GM04504 (cell line): Measurements from ENCODE around the gene UGT1A1.

Experiments used
- DNase-seq: peaks from one replicate; pipeline ENCODE4 v3.0.0-alpha.2; 2012; ENCODE audit warnings: low read depth

Gene UGT1A1

DNA sequence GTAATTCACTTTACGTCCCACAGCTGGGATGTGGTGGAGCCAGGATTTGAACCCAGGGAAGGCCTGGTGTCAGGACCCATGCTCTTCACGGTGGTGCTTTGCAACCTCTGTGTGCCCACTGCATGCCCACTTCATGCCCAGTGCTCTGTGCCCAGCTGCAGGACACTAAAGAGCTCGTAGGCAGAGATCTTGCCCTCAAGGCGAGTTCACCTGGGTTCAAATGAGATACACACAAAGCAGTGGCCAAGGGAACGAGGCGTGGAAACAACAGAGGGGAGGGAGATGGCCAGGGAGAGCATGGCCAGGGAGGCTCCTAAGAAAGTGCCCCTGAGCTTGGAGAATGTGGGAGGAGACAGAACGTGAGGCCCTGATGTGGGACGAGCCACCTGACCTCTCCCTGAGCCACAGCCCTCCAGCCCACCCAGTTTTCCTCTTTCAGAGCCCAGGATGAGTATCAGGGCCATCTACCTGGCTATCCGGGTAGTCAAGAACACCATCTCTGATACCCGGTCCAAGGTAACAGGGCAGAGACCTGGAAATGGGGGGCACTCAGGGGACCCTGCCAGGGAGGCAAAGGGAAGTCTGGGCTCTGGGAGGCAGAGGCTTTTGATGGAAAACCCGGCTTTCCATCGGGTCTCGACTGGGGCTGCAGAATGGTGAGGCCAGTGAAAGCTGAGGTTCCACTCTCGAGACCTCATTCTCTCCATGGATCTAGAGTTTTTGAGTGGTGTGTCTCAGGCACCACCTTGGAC is 38.4 kb downstream of the UGT1A1 start:
- DNase-seq = no peak

DNA sequence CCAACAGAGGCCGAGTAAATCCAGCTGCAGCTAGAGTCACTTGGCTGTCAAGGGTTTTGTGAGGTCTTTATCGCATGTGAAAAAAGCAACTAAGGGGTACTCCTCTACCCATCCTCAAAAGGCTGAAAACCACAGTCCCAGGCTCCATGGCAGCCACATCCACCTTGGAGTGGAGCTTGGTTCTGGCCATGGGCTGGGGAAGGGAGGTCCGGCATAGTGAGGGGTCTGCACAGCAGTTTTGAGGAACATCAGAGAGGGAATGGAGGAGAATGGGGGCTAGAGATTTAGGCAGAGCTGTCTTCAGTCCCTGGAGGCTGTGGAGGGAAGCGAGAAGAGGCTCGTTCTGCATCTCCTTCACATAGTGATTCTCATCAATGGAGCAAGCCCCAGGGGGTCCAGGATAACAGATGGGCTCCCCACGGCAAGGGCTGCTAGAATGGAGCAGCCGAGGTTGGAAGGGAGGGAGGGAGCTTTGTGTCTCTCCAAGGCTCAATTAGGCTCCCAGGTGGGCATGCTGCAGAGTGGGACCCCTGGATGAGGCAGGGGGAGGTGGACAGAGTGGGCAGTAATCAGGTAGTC is 39.1 kb downstream of the UGT1A1 start:
- DNase-seq = no peak

- DNase-seq = no peak
Measured at GRCh38 chr2:233799716-233800115, 39.6 kb downstream of the UGT1A1 start.

DNA sequence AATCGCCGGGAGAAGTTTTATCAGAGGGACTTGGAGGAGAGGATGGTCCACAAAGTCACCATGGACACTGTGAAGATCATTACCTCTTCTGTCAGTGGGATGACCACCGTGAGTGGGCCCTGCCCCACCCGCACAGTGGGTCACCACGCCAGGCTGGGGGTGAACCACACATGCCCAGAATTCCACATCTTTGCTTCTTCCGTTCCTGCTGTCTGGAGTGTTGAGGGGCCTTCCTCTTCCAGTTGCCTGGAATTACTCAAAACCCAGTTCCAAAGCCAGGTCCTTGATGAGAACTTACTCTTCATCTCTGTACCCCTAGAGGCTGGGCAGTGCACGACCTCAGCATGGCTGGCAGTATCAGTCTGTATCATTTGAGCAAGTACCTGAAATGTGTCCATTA is 40.1 kb downstream of the UGT1A1 start:
- DNase-seq = no peak

- no peak for DNase-seq
Measured at GRCh38 chr2:233801357-233802131, 41.5 kb downstream of the UGT1A1 start.

DNA sequence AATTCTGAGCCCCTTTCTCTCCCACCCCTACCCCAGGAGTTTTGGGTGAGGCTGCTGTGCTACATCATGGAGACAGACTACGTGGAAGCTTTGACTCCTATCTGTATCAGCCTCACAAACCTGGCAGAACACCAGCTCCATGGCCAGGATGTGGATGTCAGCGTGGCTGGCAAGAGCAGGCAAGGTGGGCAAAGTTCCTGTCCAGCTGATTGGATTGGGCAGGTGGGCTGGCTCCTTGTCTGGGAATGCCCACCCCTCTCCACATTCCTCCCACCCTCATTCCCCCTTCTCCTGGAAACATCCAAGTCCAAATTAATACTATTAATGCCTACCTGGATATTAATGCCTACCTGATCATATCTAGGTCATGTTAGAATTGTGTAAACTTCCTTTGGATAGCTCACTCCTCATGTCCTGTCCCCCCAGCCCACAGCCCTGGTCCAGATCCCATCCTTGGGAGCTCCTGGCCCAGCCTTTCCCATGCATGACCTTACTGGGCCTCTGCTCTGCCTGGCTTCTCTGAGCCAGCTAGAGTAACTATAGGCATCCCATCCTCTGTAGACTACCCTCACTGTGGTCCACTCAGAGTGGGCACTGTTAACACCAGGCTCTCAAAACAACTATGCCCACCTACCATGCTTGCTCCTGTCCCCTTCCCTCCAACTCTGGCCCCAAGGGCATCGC is 42.2 kb downstream of the UGT1A1 start:
- no peak for DNase-seq

DNA sequence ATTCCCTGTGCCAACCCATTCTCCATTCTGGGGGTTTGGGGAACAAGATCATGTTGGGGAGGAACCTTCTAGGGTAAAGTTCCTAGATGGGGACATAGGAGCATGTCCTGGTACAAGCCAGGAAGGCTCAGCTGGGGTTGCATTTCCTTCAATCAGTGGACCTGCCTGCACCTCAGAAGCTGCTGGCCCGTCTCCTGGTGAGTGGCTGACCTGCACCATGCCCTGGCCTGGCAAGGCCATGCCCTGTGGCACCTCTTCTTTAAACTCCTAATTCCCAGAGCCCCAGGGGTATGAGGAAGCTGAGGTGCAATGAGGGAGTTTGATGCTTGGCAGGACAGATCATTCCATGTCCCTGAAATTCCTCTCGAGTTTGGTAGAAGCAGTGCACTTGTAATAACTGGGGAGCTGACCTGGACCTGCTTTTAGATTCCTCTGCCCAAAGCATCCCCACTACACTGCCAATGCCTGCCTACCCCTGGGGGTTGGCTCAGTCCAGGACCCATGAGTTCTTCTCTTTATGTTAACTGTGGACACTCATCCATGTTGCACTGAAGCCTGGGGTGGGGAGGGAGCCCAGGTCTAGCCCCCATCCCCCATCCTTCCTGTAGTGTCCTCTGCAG is 43.3 kb downstream of the UGT1A1 start:
- no peak for DNase-seq

GRCh38 chr2:233803994-233804393 is 43.9 kb downstream of the UGT1A1 start:
- DNase-seq = no peak

GRCh38 chr2:233807215-233807865 is 47.3 kb downstream of the UGT1A1 start:
- no peak for DNase-seq

- no peak for DNase-seq
Measured at GRCh38 chr2:233807966-233808935, 48.2 kb downstream of the UGT1A1 start.

DNA sequence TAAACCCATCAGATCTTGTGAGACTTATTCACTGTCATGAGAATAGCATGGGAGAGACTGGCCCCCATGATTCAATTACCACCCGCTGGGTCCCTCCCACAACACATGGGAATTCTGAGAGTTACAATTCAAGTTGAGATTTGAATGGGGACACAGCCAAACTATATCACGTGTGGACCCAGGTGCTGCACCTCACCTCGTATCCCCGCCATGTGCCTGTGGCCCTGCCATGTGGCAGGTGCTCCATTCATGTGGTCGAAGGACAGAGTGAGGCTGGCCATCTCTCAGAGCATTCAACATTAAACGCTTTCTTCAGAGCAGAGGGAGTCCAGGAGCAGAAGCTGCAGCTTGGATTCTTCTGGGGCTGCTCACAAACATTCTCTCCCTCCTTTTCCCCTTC is 50.3 kb downstream of the UGT1A1 start:
- no peak for DNase-seq

DNA sequence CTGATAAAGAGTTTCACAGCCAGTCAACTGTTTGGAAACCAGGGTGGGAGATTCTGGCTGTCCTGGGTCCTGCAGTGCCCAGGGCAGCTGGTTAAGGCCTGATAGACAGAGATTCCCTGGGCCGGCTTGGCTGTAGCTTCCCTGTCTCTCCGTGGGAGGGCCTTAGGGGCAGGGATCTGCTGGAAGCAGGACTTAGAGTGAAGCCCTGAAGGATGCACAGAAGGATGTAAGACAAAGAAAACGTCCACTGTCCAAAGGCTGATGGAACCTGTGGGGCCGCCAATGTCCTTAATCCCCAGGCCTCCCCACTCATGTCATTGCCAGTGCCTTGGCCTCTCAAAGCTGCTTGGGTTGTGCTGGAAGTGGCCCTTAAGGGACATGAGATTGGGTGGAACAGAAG is 51.0 kb downstream of the UGT1A1 start:
- DNase-seq = no peak

- DNase-seq = no peak
Measured at GRCh38 chr2:233811732-233812131, 51.7 kb downstream of the UGT1A1 start.

DNA sequence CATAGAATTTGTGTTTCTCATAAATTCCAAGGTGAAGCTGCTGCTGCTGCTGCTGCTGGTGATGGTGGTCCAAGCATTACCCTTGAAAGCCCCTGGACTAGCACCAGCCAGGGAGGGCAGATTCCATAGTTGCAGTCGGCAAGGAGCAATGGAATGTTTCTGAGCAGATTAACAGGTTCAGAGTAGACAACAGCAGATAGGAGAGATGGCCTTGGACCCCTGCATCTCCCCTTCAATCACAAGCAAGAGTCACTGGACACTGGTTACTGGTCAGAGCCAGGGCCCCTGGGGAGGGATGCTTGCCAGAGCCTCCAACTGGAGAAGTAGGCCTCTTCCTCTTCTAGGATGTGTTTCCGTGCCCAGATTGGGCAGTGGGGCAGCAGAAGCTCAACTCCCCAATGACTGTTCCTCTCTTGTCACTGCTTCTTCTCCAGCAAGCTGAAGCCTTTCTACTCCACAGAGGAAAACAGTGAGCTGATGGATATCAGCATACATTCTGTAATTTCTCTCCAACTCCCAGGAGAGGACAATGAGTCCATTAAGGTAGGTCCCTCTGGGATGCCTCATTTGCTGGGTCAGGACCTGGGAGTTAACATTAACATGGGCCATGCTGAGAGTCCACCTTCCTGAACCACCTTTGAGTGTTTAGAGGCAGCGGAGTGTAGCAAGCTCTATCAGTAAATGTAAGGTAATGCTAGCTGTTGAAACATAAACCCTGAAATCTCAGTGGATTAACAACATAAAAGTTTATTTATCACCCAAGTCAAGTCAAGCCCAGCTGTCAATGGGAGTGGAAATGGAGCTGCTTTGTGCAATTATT is 53.4 kb downstream of the UGT1A1 start:
- DNase-seq = no peak

DNA sequence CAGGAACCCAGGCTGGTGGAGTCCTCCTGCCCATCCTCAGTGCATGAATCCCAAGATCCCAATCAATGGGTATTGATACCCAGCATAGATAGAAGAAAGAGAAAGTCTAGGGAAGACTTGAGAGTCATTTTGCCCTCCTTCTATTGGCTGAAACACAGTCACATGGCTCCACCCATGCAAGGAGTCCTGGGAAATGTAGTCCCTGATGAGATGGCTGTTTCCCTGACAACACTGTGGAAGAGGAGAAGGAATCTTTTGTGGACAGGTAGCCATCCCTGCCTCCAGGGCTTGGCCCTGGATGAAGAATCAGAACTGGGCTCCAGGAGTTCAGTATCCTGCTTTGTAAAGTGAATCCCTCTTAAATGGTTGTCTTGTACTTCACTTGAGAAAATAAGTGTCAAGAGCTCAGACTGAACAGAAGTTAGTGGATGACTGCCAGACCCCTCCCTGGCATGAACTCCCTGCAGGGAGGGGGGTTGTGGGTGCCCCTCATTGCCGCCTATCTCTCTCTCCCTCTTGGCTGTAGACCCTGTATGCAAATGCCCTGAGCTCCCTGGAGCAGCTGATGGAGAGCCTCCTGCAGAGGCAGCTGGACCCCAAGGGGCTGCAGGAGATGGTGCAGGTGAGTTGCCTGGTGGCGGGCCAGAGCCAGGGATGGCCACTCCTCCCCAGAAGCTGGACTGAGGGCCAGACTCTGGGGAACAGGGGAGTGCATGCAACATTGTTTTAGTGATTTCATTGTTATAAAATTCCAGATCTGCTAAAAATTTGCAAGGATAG is 54.2 kb downstream of the UGT1A1 start:
- DNase-seq = no peak

DNA sequence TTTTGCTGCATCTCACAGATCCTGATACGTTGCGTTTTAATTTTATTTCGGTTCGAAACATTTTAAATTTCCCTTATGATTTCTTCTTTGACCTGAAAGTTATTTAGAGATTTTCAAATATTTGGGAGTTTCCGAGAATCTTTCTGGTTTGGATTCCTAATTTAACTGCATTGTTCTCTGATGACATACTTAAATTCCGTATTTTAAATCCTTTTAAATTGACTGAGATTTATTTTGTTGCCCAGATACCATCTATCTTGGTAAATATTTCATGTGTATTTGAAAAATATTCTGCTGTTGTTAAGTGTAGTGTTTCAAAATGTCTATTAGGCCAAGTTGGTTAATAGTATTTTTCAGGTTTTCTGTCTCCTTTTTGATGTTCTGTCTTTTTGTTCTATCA is 55.8 kb downstream of the UGT1A1 start:
- DNase-seq = no peak

DNA sequence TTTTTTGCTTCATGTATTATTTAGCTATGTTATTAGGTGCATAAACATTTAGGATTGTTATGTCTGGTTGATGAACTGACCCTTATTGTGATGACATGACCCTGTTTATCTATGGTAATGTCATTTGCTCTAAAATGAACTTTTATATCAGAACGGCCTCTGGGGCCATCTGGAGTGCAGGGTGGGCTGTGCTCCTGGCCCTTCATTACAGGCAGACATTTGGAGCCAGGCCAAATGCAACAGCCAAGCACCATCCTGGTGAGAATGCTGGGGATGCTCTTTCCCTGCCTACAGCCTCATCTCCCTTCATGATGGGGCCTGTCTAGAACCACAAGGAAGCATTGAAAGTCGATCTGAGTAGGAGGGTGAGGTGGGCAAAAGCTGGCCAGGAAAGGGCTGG is 56.3 kb downstream of the UGT1A1 start:
- DNase-seq = no peak

DNA sequence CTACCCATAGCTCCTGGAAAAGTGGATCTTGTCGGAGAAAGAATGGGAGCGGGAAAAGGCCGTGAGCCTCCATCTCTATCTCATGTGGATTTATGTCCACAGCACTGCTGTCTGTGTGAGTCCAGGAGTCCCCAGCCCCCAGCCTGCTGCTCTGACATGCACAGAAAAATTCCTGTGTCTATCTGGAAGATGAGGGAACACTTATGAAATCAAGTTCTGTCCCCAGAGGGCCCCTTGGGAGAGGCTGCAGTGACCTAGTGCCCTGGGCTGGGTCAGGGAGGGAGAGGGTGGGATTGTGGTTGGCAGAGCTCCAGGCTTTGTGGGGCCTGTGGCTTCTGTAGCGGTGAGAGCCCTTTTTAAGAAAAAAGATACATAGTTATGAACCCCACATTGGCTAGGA is 56.7 kb downstream of the UGT1A1 start:
- no peak for DNase-seq
